Effector memory CD8-positive, alpha-beta T cell (primary cell): ENCODE data around the gene TUBGCP6.

Experiments used
- ATAC-seq: fragments of 150-1000 bp; cut with Tn5 transposase; replicated peaks from 2 replicates; pipeline ENCODE4 v1.10.0; 2021; ENCODE audit warnings: mild to moderate bottlenecking, moderate library complexity
- DNase-seq, 3 experiments: peaks; one replicate each; pipeline ENCODE4 v3.0.0; 2021
- H3K27ac Mint-ChIP-seq, 2 donors: one replicate each; pipeline ENCODE4 v1.8.0; 2022; ENCODE audit warnings: mild to moderate bottlenecking in 2 of 2, mixed read lengths in 2 of 2, moderate library complexity in 2 of 2
- H3K27me3 Mint-ChIP-seq, 2 donors: one replicate each; pipeline ENCODE4 v1.8.0; 2022; ENCODE audit warnings: mixed read lengths in 2 of 2
- H3K36me3 Mint-ChIP-seq: one replicate; pipeline ENCODE4 v1.8.0; 2022; ENCODE audit warnings: mild to moderate bottlenecking, moderate library complexity, mixed read lengths; ENCODE audit not compliant: insufficient read depth
- H3K4me1 Mint-ChIP-seq, 2 donors: one replicate each; pipeline ENCODE4 v1.8.0; 2022; ENCODE audit warnings: low read depth in 2 of 2, mixed read lengths in 2 of 2
- H3K4me3 Mint-ChIP-seq, 2 donors: one replicate each; pipeline ENCODE4 v1.8.0; 2022; ENCODE audit warnings: mild to moderate bottlenecking in 2 of 2, mixed read lengths in 2 of 2, moderate library complexity in 2 of 2
- H3K9me3 Mint-ChIP-seq, 2 donors: one replicate each; pipeline ENCODE4 v1.8.0; 2022; ENCODE audit warnings: mixed read lengths in 2 of 2

The TUBGCP6 gene

GRCh38 chr22:50226063-50226874, 18.6 kb downstream of the TUBGCP6 start:
- peaks cover 74% of the 10 kb centered on the region for H3K36me3 Mint-ChIP-seq
- no peak overlapping the region for H3K4me3 Mint-ChIP-seq
- H3K9me3 Mint-ChIP-seq, result no peaks in the 10 kb centered on the region
- H3K4me1 Mint-ChIP-seq, result peaks cover 4 to 12% of the 10 kb centered on the region in 2 donors
- ATAC-seq, result no peak
- peak overlapping the region in 1 of 2 donors; percentile 57 for H3K27ac Mint-ChIP-seq
- no peaks in the 10 kb centered on the region for H3K27me3 Mint-ChIP-seq
- DNase-seq, result no peak

GRCh38 chr22:50225200-50225969, 19.4 kb downstream of the TUBGCP6 start:
- Mint-ChIP-seq H3K27me3 (no peaks in the 10 kb centered on the region), H3K4me3 (no peak overlapping the region), H3K27ac (peak overlapping the region in 1 of 2 donors; percentile 57), H3K4me1 (peaks cover 4 to 12% of the 10 kb centered on the region in 2 donors), H3K36me3 (peaks cover 73% of the 10 kb centered on the region), H3K9me3 (no peaks in the 10 kb centered on the region)
- no peak for DNase-seq
- ATAC-seq, result no peak

- Mint-ChIP-seq H3K4me3 (no peak overlapping the region), H3K4me1 (peaks cover 4 to 12% of the 10 kb centered on the region in 2 donors), H3K9me3 (no peaks in the 10 kb centered on the region), H3K36me3 (peaks cover 80% of the 10 kb centered on the region), H3K27me3 (no peaks in the 10 kb centered on the region), H3K27ac (peak overlapping the region in 1 of 2 donors; percentile 67)
- no peak for ATAC-seq
- no peak for DNase-seq
These were observed 20.8 kb downstream of the TUBGCP6 start for GRCh38 chr22:50224071-50224470.

GRCh38 chr22:50222508-50222907, 22.3 kb downstream of the TUBGCP6 start:
- H3K4me1 Mint-ChIP-seq, result peaks cover 4% of the 10 kb centered on the region in 2 donors
- H3K4me3 Mint-ChIP-seq, result no peak overlapping the region
- DNase-seq, result no peak
- H3K9me3 Mint-ChIP-seq, result no peaks in the 10 kb centered on the region
- ATAC-seq, result no peak
- peaks cover 79% of the 10 kb centered on the region for H3K36me3 Mint-ChIP-seq
- no peaks in the 10 kb centered on the region for H3K27me3 Mint-ChIP-seq
- peak overlapping the region in 1 of 2 donors; percentile 32 for H3K27ac Mint-ChIP-seq

- ATAC-seq (no peak), DNase-seq (no peak)
- Mint-ChIP-seq H3K36me3 (peaks cover 79% of the 10 kb centered on the region), H3K4me1 (peaks cover 0 to 2% of the 10 kb centered on the region in 2 donors), H3K9me3 (no peaks in the 10 kb centered on the region), H3K27me3 (no peaks in the 10 kb centered on the region), H3K27ac (no peak overlapping the region), H3K4me3 (no peak overlapping the region)
These were observed 23.2 kb downstream of the TUBGCP6 start for GRCh38 chr22:50221410-50222300.

- ATAC-seq, result no peak
- no peak overlapping the region for H3K4me3 Mint-ChIP-seq
- peaks cover 0 to 2% of the 10 kb centered on the region in 2 donors for H3K4me1 Mint-ChIP-seq
- H3K36me3 Mint-ChIP-seq, result peaks cover 82% of the 10 kb centered on the region
- no peaks in the 10 kb centered on the region for H3K27me3 Mint-ChIP-seq
- H3K9me3 Mint-ChIP-seq, result no peaks in the 10 kb centered on the region
- no peak overlapping the region for H3K27ac Mint-ChIP-seq
- no peak for DNase-seq
These were observed 24.0 kb downstream of the TUBGCP6 start for GRCh38 chr22:50220603-50221409.

- H3K27me3 Mint-ChIP-seq, result no peaks in the 10 kb centered on the region
- peak overlapping the region in 1 of 2 donors; percentile 86 for H3K27ac Mint-ChIP-seq
- H3K9me3 Mint-ChIP-seq, result no peaks in the 10 kb centered on the region
- peaks cover 82% of the 10 kb centered on the region for H3K36me3 Mint-ChIP-seq
- no peak overlapping the region for H3K4me3 Mint-ChIP-seq
- ATAC-seq, result no peak
- DNase-seq, result no peak
- H3K4me1 Mint-ChIP-seq, result peaks cover 2 to 3% of the 10 kb centered on the region in 2 donors
These were observed 24.8 kb downstream of the TUBGCP6 start for GRCh38 chr22:50219800-50220602.

GRCh38 chr22:50218996-50219727, 25.7 kb downstream of the TUBGCP6 start:
- Mint-ChIP-seq H3K27ac (peak overlapping the region in 1 of 2 donors; percentile 86), H3K27me3 (no peaks in the 10 kb centered on the region), H3K36me3 (peaks cover 77% of the 10 kb centered on the region), H3K4me1 (peaks cover 2 to 7% of the 10 kb centered on the region in 2 donors), H3K4me3 (no peak overlapping the region), H3K9me3 (no peaks in the 10 kb centered on the region)
- no peak for DNase-seq
- peak; percentile 34 for ATAC-seq

- Mint-ChIP-seq H3K4me1 (peaks cover 2 to 14% of the 10 kb centered on the region in 2 donors), H3K9me3 (no peaks in the 10 kb centered on the region), H3K27me3 (no peaks in the 10 kb centered on the region), H3K27ac (peak overlapping the region in 1 of 2 donors; percentile 87), H3K4me3 (no peak overlapping the region), H3K36me3 (peaks cover 77% of the 10 kb centered on the region)
- ATAC-seq, result no peak
- DNase-seq, result no peak
These were observed 26.4 kb downstream of the TUBGCP6 start for GRCh38 chr22:50218153-50218995.

GRCh38 chr22:50217543-50218152, 27.2 kb downstream of the TUBGCP6 start:
- no peak overlapping the region for H3K4me3 Mint-ChIP-seq
- no peaks in the 10 kb centered on the region for H3K9me3 Mint-ChIP-seq
- no peaks in the 10 kb centered on the region for H3K27me3 Mint-ChIP-seq
- peaks cover 6 to 22% of the 10 kb centered on the region in 2 donors for H3K4me1 Mint-ChIP-seq
- peak overlapping the region in 1 of 2 donors; percentile 87 for H3K27ac Mint-ChIP-seq
- DNase-seq (no peak), ATAC-seq (no peak)
- H3K36me3 Mint-ChIP-seq, result peaks cover 81% of the 10 kb centered on the region
